HG02642 (cell line): ENCODE data around the gene ZNF469.

Experiments used
- ATAC-seq: cut with Tn5 transposase; IDR thresholded peaks from one replicate; pipeline ENCODE4 v1.9.1; 2021; ENCODE audit warnings: mild to moderate bottlenecking; ENCODE audit not compliant: unreplicated experiment, poor library complexity

Gene ZNF469

DNA sequence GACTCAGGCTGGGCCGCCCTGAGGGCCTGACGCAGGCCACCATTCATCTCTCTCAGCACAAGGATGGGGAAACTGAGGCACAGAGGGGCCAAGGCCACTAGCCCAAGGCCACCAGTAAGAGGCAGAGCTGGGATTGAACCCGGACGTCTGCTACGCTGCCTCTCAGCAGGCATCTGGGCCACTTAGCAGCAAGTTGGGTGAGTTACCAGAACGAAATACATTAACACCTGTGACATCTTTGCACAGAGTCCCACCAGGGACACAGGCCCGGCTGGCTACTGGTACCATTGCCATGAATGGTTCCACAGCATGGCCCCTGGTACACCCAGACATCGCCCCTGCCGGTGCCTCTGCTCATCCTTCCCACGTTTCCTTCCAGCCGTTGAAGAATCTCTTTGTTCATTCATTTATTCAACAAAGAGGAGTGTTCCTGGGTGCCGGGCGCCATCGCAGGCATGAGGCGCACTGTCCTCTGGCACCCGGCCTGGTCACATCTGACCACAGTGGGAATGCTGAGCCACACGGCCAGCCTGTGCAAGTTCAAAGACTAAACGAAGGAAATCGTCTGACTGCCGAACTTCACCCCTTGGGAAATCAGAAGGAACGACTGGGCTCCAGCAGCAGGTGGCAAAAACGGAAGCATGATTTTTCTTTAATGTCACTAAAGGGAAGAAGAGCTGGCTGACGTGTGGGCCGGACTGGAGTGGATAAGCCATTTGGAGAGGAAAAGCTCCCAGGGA, 7.4 kb upstream of the ZNF469 start:
- ATAC-seq: no peak

DNA sequence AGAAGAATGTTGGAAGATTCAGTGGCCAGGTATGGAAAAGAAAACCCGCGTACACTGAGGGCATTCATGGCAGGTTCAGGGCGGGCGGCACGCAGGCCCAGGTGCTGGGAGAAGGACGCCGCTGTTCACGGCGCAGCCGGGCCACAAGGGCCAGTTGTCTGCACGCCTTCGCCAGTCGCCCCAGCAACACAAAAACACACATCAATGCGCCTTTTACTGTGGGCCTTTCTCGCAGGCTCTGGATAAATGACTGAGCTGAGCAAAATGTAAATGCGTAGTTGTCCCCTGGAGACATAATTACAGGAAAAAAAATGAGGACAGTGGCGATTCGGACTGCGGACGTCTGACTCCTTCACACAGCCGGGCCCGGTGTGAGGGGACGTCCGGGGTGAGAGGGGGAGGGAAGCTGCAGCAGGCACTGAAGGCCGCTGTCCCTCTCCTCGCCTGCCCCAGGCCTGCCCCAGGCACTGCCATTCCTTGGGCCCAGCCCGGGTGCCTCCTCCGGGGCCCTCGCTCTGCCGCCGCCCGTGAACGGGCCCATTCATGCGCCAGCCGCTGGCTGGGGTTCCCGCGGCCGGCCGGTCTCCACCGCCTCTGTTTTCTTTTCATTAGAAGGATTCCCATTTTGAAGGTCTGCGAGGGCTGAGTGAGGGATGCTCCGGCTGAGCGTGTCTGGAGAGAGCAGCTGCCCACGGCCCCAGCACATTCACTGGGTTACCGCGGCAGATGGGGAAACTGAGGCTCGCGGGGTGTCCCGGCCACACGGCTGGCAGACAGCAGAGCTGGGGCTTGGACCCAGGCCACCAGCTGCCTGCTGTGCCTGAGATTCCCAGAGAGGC, 6.5 kb upstream of the ZNF469 start:
- ATAC-seq: no peak

DNA sequence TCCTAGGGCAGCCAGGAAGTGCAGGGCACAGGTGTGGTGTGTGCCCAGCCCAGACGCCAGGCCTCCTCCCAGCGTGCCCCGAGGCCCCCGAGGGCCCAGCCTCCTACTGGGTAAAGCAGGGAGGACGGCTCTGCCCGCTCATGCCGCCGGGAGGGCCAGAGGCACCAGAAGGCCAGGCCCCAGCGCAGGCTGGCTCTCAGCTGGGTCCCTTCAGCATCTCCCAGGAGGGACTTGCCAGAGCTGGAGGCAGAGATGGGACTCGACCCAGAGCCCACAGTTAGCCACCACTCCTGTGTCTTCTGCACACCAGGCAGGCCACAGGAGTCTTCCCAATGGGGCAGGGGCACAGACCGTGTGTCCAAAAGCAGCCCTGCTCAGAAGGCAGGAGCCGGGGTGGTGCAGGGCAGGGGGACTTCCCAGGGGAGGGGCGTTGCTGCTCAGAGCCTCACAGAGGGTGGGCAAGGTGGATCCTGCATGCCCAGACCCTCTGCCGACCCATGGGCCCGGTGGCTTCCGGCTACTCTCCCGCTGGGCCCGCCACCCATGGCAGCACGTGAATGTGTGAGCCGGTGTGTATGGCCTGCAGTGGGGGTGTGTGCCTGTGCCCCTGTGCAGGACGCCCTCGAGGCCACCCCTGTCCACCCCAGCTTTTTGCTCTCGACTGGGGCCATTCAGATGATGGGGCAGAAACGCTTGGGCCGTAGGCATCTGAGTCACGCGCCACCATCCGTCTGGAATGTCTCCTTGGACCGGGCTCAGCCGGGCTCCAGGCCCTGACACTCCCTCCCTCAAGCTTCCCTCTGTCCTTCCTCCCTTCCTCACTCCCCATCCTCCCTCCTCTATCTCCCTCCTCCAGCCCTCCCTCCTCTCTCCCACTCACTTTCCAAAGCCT, 5.7 kb upstream of the ZNF469 start:
- ATAC-seq: no peak

DNA sequence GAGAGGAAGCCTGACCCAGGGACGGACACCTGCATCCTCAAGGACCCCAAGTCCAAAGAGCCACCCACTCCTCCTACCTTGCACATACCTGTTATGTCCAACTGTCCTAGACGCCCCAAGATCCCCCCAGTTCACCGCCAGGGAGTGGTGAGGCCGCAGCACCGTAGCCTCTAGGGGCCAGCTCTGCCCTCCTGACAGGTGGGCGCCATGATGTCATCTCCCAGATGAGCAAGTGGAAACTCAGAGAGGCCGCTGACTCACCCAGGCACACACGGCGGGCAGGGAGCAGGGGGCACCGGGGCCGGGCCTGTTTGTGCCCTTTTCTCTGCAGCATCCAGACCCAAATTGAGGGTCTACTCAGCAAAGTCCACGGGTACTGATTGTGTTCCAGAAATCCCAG, 4.8 kb upstream of the ZNF469 start:
- no peak for ATAC-seq

DNA sequence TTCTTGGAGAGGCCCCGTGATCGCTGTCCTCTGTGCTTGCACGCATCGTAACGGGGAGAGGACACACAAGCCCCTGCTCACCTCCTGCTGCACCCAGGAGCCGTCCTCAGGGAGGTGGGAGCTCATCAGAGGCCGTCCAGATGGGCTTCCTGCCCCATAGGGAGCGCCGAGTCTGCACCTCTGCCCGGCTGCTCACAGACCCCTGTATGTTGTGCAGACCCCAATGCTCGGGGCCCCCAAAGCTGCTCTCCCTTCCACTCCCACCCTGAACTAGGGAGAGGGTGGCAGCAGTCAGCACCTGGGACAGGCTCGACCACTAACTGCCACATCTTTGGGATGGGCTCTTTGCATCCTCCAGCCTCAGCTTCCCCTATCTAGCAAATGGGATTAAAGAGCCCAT, 4.4 kb upstream of the ZNF469 start:
- no peak for ATAC-seq

DNA sequence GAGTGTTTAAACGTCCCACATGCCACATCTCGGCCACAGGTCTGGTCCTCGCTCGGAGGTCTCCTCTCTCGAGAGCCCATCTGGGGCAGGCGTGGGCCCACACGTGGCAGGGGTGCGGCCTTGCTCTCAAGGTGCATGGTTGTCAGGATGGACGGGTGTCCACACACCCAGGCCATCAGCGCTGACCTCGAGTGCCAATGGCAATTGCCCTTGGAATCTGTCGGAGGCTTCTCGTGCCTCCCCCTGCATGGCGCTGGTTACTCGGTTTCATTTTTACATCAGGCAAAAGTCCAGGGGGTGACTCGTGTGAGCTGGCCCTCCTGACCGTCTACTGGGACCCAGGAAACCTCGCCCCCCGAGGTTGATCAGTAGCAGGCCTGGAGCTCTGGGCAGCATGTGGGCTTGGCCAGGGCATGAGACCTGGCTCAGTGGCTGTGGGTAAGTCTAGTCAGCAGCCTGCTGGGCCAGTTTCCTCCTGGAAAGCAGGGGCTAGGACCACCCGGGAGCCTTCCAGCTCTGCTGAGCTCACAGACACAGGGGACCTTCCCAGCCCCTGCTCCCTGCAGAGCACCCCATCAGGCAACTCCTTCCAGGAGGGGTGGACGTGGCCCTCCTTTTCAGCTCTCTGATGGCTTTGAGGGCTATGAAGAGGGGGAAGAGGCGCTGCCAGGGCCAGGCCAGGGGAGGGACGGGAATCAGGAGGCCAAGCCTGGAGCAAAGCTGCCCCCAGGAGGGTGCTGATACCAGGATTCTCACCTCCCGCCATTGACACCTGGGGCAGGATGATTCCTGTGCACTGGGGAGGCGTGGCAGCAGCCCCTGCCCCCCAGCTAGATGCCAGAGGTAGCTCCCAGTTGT, 3.7 kb upstream of the ZNF469 start:
- ATAC-seq: no peak

DNA sequence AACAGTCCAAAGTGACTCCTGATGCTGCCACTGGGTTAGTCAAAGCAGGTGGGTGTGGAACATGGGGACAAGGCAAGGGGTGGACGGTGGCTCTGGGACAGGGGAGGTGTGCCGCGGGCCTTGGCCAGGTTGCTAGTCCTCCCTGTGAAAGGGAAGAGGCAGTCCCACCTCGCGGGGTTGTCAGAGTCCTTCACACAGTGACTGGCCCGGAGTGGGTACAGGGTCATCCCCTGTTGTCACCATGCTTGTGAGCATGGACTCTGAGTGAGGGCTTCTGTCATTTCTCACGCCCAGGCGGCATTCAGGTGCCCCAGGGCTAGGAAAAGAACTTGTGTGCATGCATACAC, 3.1 kb upstream of the ZNF469 start:
- ATAC-seq: no peak

DNA sequence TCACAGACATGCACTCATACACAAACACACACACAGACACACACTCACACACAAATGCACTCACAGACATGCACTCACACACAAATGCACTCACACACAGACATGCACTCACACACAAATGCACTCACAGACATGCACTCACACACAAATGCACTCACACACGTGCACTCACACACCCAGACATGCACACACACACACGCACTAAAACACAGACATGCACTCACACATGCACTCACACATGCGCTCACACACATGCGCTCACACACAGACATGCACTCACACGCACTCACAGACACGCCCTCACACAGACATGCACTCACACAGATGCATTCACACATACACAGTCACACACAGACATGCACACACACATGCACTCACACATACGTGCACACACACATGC, 2.7 kb upstream of the ZNF469 start:
- ATAC-seq: no peak

DNA sequence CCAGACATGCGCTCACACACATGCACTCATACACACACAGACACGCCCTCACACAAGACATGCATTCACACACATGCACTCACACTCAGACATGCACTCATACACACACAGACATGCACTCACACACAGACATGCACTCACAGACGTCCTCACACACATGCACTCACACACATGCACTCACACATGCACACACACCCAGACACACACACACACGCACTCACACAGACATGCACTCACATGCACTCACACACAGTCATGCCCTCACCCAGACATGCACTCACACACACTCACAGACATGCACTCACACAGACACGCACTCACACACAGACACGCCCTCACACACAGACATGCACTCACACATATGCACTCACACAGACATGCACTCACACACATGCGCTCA, 2.1 kb upstream of the ZNF469 start:
- no peak for ATAC-seq

DNA sequence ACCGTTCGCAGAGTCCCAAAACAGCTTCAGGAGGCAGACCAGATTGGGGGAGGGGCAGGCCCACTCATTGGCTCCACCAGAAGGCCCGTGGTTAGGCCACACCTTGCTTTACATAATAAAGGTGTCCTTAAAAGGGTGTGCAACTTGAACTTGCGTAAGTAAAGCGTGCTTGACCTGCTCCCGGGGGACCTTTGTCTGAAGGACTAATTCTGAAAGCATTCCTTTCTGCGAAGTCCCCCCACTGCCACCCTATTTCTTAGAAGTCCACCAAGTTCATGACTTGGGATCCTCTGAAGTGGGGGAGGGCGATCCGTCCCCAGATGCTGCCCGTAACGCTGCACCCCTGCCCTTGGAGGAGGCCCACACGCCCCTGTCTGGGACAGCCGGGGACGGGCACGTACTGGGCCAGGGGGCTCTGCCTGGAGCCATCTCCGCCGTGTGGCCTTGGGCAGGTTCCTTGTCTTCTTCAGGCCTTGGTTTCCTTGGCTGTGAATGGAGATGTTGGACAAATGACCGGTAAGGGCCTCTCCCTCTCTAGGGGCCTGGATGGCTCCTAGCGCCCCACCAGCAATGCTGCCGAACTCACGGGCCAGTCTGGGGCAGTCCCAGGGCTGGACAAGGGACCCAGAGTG, 823 bp upstream of the ZNF469 start:
- ATAC-seq: no peak

DNA sequence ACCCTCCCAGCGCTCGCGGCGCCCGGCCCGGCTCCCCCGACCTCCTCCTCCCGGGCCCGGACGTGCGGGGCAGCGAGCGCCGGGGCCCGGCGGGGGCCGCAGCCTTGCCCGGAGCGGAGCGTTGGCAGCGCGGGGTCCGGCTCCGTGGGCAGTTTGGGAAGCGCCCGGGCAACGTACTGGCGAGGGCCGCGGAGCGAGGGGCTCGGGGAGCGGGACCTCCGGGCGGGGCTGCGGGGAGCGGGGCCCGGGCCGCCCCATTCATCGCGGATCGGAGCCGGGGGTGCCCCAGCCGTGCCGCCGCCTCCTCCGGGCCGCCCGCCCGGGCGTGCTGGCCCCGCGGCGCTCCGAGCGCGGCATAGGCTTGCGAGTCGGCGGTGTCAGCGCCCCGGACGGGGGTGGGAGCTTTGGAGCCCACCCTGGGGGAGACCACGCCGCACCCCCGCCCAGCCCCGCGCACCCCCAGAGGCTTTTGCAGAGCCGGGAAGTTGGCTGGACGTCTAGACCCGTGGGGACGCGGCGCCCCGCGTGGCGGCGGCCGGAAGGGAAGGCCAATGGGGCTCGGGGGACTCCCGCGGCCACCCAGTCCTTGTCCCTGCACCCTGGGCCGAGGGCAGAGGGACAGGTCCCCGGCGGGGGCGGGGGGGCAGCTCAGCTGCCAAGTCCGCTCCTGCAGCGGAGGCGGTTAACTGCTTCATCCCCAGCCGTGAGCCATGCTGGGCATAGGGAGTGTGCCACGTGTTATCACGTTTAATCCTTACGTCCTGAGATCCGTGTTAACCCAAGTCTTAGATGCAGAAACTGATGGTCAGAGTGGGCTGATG, 852 bp downstream of the ZNF469 start:
- ATAC-seq: no peak

DNA sequence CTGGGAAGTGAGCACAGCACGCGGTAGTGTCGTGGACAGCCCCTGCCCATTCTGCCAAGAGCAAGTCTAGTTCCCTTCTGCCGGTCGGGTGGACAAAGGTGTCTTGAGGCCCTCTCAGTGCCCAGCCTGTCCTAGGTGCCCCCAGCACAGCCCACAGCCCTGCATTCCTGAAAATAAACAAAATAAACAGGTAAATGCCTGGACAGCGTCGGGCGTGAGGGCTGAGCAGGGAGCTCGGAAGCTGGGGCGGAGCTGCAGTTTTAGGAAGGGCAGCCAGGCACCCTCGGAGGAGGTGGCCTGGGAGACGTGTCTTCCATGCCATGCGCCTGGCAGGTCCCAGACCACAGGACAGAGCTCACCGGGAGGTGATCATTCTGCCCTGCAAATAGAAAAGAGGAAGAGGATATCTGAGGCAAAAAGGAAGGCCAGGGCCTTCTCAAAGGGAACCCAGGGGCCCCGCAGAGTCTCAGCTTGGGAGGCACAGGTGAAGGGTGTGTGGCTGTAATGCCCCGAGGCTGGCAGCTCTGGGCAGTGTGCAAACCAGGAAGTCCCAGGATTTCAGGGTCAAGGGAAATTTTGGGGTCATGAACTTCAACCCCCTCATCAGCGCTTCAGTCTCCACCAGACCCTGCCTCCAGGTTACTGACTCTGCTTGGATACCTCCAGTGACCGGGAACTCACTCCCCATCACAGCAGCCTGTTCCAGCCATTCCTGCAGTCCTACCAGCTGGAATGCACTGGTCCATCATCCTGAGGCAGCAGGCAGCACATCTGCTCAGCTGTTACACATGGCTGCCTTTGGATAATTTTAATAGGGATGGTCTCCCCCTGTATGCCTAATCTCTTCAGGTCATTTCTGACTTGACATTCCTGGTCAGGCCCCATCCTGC, 1.7 kb downstream of the ZNF469 start:
- ATAC-seq: no peak

DNA sequence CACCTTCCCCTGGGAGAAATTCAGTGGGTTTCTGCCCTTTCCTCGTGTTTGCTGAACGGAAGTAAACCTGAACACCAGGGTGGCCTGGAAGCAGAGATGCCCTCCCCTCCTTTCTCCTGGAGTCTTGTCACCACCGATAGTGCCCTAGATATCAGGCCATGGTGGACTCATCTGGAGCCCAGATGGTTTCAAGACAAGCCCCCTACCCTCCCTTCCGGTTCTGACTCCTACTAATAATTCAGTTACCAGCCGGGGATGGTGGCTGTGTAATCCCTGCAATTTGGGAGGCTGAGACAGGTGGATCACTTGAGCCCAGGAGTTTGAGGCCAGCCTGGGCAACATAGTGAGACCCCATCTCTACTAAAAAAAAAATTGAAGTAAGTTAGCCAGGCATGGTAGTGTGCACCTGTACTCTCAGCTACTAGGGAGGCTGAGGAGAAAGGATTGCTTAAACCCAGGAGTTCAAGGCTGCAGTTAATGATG, 2.4 kb downstream of the ZNF469 start:
- ATAC-seq: no peak

DNA sequence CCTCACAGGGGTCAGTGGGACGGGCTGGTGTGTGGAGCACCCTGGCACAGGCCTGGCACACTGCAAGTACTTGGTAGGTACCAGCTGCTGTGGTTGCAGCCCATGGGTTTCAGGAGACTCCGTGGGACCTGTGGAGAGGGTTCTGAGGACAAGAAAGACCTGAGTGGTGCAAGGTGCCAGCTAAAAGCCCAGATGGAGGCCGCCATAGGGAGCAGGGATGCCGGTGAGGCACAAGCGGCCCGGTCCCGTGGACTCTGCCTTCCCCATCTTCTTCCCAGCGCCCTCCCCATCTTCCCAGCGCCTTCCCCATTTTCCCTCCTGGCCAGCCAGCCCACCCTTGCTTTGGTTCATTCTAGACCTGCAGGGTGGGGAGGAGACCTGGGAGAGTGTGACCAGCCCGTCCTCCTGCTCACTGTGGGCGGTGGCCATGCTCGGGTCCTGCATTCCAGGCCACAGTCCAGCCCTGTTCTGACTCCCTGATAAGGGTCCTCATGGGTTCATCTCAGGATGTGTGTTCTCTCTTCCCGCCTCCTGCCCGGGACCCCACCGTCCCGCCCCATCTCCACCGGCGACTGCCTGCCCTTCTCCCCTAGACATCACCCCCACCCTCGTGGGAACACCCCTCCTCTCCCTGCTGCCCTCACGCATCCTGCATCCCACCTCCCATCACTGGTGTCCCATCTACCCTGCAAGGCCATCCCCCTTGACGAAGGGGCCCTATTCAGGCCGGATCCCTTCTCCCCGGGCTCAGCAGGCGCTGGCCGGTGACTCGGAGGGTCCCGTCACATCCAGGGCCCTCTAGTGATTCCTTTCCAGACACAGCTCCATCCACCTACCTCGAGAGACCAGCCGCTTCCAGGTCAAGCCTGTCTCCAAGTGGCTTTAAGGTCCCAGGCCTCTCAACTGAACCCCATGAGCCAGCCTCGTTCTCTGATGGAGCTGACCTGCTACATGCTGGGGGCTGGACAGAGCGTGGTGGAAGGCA, 3.4 kb downstream of the ZNF469 start:
- no peak for ATAC-seq

DNA sequence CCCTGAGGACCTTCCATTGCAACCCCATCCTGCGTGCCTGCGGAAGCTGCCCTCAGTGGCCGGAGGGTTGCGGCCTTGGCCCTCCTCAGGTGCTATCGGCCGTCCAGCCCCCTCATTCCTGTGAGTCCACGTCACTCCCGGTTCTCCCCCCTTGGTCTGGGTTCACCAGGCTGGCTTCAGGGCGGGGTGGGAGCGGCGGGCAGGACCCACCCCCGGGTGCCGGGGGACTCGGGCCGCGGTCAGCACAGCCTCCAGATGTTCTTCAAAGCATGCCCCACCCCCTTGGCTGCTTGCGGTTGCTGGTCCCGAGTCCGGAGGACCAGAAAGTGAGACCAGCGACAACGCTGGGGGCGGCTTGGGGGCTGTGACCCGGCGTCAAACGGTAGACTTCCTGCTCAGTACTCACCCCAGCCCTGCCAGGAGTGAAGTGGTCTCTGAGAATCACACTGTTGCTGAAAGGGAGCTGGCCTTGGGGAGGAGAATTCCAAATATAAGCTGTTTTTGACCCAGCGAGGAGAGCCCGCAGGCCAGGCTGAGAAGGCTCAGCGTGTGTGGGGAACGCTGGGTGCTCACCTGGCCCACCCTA, 4.5 kb downstream of the ZNF469 start:
- no peak for ATAC-seq

DNA sequence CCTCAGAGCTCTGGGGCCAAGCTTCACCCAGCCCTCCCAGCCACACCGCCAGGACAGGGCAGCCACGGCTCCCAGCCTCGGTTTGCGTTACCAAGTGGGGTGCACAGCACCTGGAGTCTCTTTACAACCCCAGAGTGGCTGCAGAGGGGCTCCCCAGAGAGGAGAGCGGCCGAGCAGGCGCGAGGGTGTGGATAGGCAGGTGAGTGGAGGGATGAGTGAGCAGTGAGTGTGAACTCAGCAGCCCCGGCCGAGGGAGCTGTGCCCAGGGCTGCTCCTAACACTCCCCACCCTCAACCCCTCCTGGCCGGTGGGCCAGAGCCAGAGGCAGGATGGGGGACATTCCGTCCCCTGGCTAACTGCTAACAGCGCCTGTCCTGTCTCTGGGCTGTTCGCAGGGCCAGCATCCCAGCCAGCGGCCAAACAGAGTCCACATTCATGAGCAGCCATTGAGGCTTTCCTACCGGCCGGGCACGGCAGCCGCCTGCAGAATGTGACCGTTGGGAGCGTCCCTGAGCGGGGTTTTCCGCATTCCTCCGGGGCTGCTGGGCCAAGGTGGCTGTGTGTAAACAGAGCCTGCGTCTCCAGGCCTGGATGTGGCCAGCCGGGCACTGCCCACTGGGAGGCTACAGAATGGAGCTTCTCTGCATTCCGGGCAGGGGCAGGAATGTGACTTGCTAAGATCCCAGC, 5.3 kb downstream of the ZNF469 start:
- no peak for ATAC-seq
